Neural cell (in vitro differentiated cells): Measurements from ENCODE around the gene STX12. TPM values are rescaled to one million over a fixed set of nuclear protein-coding genes. Genes with fewer than 3 reads are reported as not detected.
A peak's percentile ranks its signal among the peaks of the same experiment; 100 is the strongest.
"Not testable (repeated sequence)": the region's sequence is repeated elsewhere in the genome, so short reads cannot be mapped to it uniquely, and the experiment has no call there.

ENCODE experiments used
- H2AFZ ChIP-seq: fragments of 200-600, 300-800 bp; sonication (generic), shearing (Covaris generic); 2 replicates; pipeline ENCODE4 v1.6.0; 2014; ENCODE audit warnings: low read depth, mild to moderate bottlenecking, antibody characterized with exemption, low read length, moderate library complexity
- H3F3A ChIP-seq: fragments of 200-600 bp; shearing (Covaris generic); 2 replicates; pipeline ENCODE4 v1.6.1; 2016; ENCODE audit warnings: mild to moderate bottlenecking, moderate library complexity, mixed read lengths, antibody characterized with exemption, low read length; ENCODE audit not compliant: insufficient read depth, poor library complexity, severe bottlenecking
- H3K27ac ChIP-seq: fragments of 200-600, 300-800 bp; sonication (generic), shearing (Covaris generic); 2 replicates; pipeline ENCODE4 v1.5.1; 2014; ENCODE audit warnings: mild to moderate bottlenecking, low read length, moderate library complexity
- H3K27me3 ChIP-seq: fragments of 300-800, 200-600 bp; sonication (generic), shearing (Covaris generic); 2 replicates; pipeline ENCODE4 v1.6.0; 2014; ENCODE audit warnings: mild to moderate bottlenecking, low read depth, low read length, moderate library complexity; ENCODE audit not compliant: insufficient read depth
- H3K36me3 ChIP-seq: fragments of 300-800, 200-600 bp; sonication (generic), shearing (Covaris generic); 2 replicates; pipeline ENCODE4 v1.5.1; 2014; ENCODE audit warnings: mild to moderate bottlenecking, antibody characterized with exemption, low read length, moderate library complexity; ENCODE audit not compliant: insufficient read depth
- H3K4me2 ChIP-seq: fragments of 300-800, 200-600 bp; sonication (generic), shearing (Covaris generic); 2 replicates; pipeline ENCODE4 v1.6.0; 2014; ENCODE audit warnings: mild to moderate bottlenecking, low read length
- H3K4me3 ChIP-seq: fragments of 300-800, 200-600 bp; sonication (generic), shearing (Covaris generic); 2 replicates; pipeline ENCODE4 v1.5.1; 2014; ENCODE audit warnings: mild to moderate bottlenecking, low read length, moderate library complexity
- H3K79me2 ChIP-seq: fragments of 200-600 bp; shearing (Covaris generic); replicated peaks from 2 replicates; pipeline ENCODE4 v1.6.0; 2014; ENCODE audit warnings: mild to moderate bottlenecking, low read length, moderate library complexity; ENCODE audit not compliant: insufficient read depth
- H3K9ac ChIP-seq: fragments of 300-800, 200-600 bp; sonication (generic), shearing (Covaris generic); 2 replicates; pipeline ENCODE4 v1.6.1; 2016; ENCODE audit warnings: mild to moderate bottlenecking, low read length, mixed read lengths
- H3K9me2 ChIP-seq: fragments of 200-600 bp; shearing (Covaris generic); 2 replicates; pipeline ENCODE4 v1.6.1; 2016; ENCODE audit warnings: mild to moderate bottlenecking, low read length, mixed read lengths; ENCODE audit not compliant: insufficient read depth
- H3K9me3 ChIP-seq: fragments of 200-600, 300-800 bp; sonication (generic), shearing (Covaris generic); 2 replicates; pipeline ENCODE4 v1.6.1; 2016; ENCODE audit warnings: mild to moderate bottlenecking, mixed run types, low read length, moderate library complexity, mixed read lengths
- H4K20me1 ChIP-seq: fragments of 200-600 bp; shearing (Covaris generic); 2 replicates; pipeline ENCODE4 v1.6.1; 2016; ENCODE audit warnings: mild to moderate bottlenecking, mixed run types; ENCODE audit not compliant: insufficient read depth
- CTCF ChIP-seq: fragments of 450-650 bp; IDR thresholded peaks from 2 replicates; pipeline ENCODE4 v1.5.1; 2014; ENCODE audit warnings: antibody characterized with exemption, mild to moderate bottlenecking, moderate library complexity; ENCODE audit not compliant: poor library complexity, severe bottlenecking
- EP300 ChIP-seq: fragments of 450-650 bp; conservative IDR thresholded peaks from 2 replicates; pipeline ENCODE4 v1.6.1; 2014; ENCODE audit warnings: antibody characterized with exemption, mild to moderate bottlenecking, moderate library complexity; ENCODE audit not compliant: poor library complexity, severe bottlenecking
- EZH2 ChIP-seq: fragments of 200-600, 300-800 bp; shearing (Covaris generic), sonication (generic); IDR thresholded peaks from 2 replicates; pipeline ENCODE4 v1.6.1; 2014; ENCODE audit warnings: antibody characterized with exemption, low read length, borderline replicate concordance, mild to moderate bottlenecking; ENCODE audit not compliant: insufficient read depth, poor library complexity, severe bottlenecking
- MXI1 ChIP-seq: fragments of 450-650 bp; conservative IDR thresholded peaks from 2 replicates; pipeline ENCODE4 v1.6.1; 2014; ENCODE audit warnings: antibody characterized with exemption, mild to moderate bottlenecking; ENCODE audit not compliant: poor library complexity, severe bottlenecking
- POLR2AphosphoS5 ChIP-seq: IDR thresholded peaks from 2 replicates; pipeline ENCODE4 v1.6.1; 2012
- RAD21 ChIP-seq: fragments of 450-650 bp; conservative IDR thresholded peaks from 2 replicates; pipeline ENCODE4 v1.6.1; 2014; ENCODE audit warnings: antibody characterized with exemption, mild to moderate bottlenecking, moderate library complexity
- SMC3 ChIP-seq: fragments of 450-650 bp; conservative IDR thresholded peaks from 2 replicates; pipeline ENCODE4 v1.6.1; 2014; ENCODE audit warnings: antibody characterized with exemption, mild to moderate bottlenecking, moderate library complexity; ENCODE audit not compliant: poor library complexity
- TAF1 ChIP-seq: IDR thresholded peaks from 2 replicates; pipeline ENCODE4 v1.6.1; 2012; ENCODE audit warnings: low read depth
- polyA plus RNA-seq: library from polyadenylated mRNA; depleted of rRNA; stranded (reverse); fragments of >200 nt; gene quantifications from 2 replicates; pipeline ENCODE4 v1.2.3, GENCODE V29; 2014
- TF ChIP-seq, protein P1 (sequence below): IDR thresholded peaks from 2 replicates; pipeline ENCODE4 v1.6.1; 2012; ENCODE audit warnings: borderline replicate concordance

The STX12 gene
- polyA plus RNA-seq, 1 donor from 2014 or later = 171 TPM

DNA sequence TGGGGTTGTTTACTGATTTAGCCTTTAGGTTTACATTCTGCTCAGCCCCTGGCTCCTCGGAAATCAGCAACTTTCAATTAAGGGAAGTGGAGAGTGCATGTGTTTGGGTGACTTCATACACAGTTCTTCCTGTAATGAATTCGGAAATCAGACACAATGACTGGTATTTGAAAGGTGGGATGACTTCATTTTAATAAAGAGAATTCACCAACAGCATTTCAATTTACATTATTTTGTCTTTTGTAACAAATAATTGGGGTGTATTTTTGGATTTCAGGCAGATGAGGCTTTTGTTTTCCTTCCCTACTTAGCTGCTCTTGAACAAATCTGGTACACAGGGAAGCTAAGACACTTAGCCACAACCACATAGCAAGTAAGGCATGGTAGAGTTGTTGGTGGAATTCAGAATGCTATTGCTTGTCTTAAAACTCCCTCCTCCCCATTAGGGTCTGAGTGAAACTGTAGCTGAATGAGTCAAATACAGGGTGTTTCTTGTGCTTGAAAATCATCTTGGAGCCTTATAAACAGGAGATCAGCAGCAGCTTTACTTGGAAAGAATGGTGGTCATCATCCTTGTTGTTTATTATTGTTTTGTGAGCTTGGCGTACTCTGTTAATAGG, 917 bp downstream of the STX12 start:
- Histone ChIP-seq H3K4me3 (peak overlapping the region; percentile 100), H3K36me3 (no peaks in the 10 kb centered on the region), H3K9ac (peak overlapping the region; percentile 98), H3K27me3 (no peaks in the 10 kb centered on the region), H3F3A (no peaks in the 10 kb centered on the region), H3K4me2 (peak overlapping the region; percentile 84), H2AFZ (peak overlapping the region; percentile 67), H3K9me2 (no peaks in the 10 kb centered on the region), H3K9me3 (no peaks in the 10 kb centered on the region), H4K20me1 (no peaks in the 10 kb centered on the region), H3K27ac (peak overlapping the region; percentile 93), H3K79me2 (peaks cover 30% of the 10 kb centered on the region)
- TF ChIP-seq RAD21 (no peak), POLR2AphosphoS5 (no peak), SMC3 (no peak), EZH2 (no peak), TAF1 (no peak), EP300 (no peak), CTCF (no peak), MXI1 (no peak)
- TF ChIP-seq, protein P1, sequence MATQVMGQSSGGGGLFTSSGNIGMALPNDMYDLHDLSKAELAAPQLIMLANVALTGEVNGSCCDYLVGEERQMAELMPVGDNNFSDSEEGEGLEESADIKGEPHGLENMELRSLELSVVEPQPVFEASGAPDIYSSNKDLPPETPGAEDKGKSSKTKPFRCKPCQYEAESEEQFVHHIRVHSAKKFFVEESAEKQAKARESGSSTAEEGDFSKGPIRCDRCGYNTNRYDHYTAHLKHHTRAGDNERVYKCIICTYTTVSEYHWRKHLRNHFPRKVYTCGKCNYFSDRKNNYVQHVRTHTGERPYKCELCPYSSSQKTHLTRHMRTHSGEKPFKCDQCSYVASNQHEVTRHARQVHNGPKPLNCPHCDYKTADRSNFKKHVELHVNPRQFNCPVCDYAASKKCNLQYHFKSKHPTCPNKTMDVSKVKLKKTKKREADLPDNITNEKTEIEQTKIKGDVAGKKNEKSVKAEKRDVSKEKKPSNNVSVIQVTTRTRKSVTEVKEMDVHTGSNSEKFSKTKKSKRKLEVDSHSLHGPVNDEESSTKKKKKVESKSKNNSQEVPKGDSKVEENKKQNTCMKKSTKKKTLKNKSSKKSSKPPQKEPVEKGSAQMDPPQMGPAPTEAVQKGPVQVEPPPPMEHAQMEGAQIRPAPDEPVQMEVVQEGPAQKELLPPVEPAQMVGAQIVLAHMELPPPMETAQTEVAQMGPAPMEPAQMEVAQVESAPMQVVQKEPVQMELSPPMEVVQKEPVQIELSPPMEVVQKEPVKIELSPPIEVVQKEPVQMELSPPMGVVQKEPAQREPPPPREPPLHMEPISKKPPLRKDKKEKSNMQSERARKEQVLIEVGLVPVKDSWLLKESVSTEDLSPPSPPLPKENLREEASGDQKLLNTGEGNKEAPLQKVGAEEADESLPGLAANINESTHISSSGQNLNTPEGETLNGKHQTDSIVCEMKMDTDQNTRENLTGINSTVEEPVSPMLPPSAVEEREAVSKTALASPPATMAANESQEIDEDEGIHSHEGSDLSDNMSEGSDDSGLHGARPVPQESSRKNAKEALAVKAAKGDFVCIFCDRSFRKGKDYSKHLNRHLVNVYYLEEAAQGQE = no peak

DNA sequence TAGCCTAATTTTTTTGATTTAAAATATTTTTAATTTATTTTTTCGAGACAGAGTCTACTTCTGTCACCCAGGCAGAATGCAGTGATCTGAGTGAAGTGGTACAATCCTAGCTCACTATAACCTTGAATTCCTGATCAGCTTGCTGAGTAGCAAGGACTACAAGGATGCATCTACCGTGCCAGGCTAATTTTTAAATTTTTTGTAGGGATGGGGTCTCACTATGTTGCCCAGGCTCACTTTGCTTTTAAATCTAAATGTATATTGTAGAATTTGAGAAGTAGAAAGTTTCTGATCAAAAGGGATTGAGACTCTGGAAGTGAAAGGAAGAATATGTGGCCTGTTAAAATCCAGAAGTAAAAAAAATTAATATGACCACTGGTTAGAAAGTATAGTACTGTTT, 1.6 kb downstream of the STX12 start:
- no peak for TF ChIP-seq CTCF
- TF ChIP-seq EZH2 = no peak
- Histone ChIP-seq H3F3A (no peaks in the 10 kb centered on the region), H3K4me3 (peak overlapping the region; percentile 100), H3K9me2 (no peaks in the 10 kb centered on the region), H3K27ac (peak overlapping the region; percentile 93), H3K9me3 (no peaks in the 10 kb centered on the region), H3K27me3 (no peaks in the 10 kb centered on the region), H2AFZ (no peak overlapping the region), H3K36me3 (no peaks in the 10 kb centered on the region), H3K9ac (peak overlapping the region; percentile 98), H3K79me2 (peaks cover 30% of the 10 kb centered on the region), H3K4me2 (peak overlapping the region; percentile 84), H4K20me1 (no peaks in the 10 kb centered on the region)

DNA sequence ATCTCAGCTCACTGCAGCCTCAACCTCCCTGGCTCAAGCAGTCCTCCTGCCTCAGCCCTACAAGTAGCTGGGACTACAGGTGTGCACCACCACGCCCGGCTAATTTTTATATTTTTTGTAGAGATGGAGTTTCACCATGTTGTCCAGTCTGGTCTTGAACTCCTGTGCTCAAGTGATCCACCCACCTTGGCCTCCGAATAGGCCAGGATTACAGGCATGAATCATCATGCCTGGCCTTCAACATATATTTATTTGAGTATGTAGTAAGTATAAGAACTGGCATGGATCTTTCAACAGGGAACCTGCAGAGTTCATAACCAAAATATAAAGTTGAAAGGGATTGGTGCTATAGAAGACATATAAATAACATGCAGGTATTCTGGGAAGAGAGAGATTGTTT, 2.3 kb downstream of the STX12 start:
- H3K79me2 ChIP-seq = peaks cover 30% of the 10 kb centered on the region

DNA sequence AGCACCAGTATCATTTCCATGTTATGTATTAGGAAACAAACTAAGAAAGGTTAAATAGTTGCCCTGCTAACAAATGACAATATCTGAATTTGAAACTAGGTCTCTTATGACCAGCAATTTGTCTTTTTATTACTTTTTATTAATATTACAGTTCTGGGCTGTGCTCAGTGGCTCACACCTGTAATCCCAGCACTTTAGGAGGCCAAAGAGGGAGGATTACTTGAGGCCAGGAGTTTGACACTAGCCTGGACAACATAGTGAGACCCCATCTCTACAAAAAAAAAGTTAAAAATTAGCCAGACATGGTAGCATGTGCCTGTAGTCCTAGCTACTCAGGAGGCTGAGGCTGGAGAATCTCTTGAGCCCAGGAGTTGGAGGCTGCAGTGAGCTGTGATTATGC, 3.3 kb downstream of the STX12 start:
- not testable (repeated sequence) for H3K9me3 ChIP-seq, H3K27ac ChIP-seq, H3K4me2 ChIP-seq, H3K36me3 ChIP-seq, H2AFZ ChIP-seq, H3K9me2 ChIP-seq, H4K20me1 ChIP-seq, H3K4me3 ChIP-seq, H3F3A ChIP-seq, H3K9ac ChIP-seq, H3K27me3 ChIP-seq
- H3K79me2 ChIP-seq = peaks cover 30% of the 10 kb centered on the region

More for the DNA sequence above, 2.3 kb downstream of the STX12 start:
- H3F3A ChIP-seq, H2AFZ ChIP-seq, H4K20me1 ChIP-seq, H3K4me2 ChIP-seq, H3K4me3 ChIP-seq, H3K36me3 ChIP-seq, H3K9me2 ChIP-seq, H3K27ac ChIP-seq, H3K27me3 ChIP-seq, H3K9ac ChIP-seq, H3K9me3 ChIP-seq: not testable (repeated sequence)
